HG03159 (cell line): ENCODE measurements around the gene SRD5A3.
"Not testable (repeated sequence)": the region's sequence is repeated elsewhere in the genome, so short reads cannot be mapped to it uniquely, and the experiment has no call there.

Source experiments
- ATAC-seq: cut with Tn5 transposase; IDR thresholded peaks from one replicate; pipeline ENCODE4 v1.9.1; 2021; ENCODE audit warnings: mild to moderate bottlenecking, moderate library complexity; ENCODE audit not compliant: unreplicated experiment

Gene SRD5A3

GRCh38 chr4:55345054-55345453, 988 bp upstream of the SRD5A3 start:
- no peak for ATAC-seq

GRCh38 chr4:55346851-55347255, 811 bp downstream of the SRD5A3 start:
- no peak for ATAC-seq

- no peak for ATAC-seq
Observed at GRCh38 chr4:55347610-55348228, 1.7 kb downstream of the SRD5A3 start.

- no peak for ATAC-seq
Observed at GRCh38 chr4:55348466-55348865, 2.4 kb downstream of the SRD5A3 start.

GRCh38 chr4:55350870-55351269, 4.8 kb downstream of the SRD5A3 start:
- ATAC-seq: not testable (repeated sequence)

- no peak for ATAC-seq
Observed at GRCh38 chr4:55351824-55352223, 5.8 kb downstream of the SRD5A3 start.

GRCh38 chr4:55352726-55353125, 6.7 kb downstream of the SRD5A3 start:
- no peak for ATAC-seq

GRCh38 chr4:55353228-55353747, 7.2 kb downstream of the SRD5A3 start:
- ATAC-seq: not testable (repeated sequence)

GRCh38 chr4:55354648-55355047, 8.6 kb downstream of the SRD5A3 start:
- no peak for ATAC-seq

- no peak for ATAC-seq
Observed at GRCh38 chr4:55355555-55355954, 9.5 kb downstream of the SRD5A3 start.

- no peak for ATAC-seq
Observed at GRCh38 chr4:55356991-55357461, 11.0 kb downstream of the SRD5A3 start.

GRCh38 chr4:55358246-55358645, 12.2 kb downstream of the SRD5A3 start:
- ATAC-seq: peak; percentile 8

- ATAC-seq: peak; percentile 76
Observed at GRCh38 chr4:55358668-55359067, 12.6 kb downstream of the SRD5A3 start.

- ATAC-seq: no peak
Observed at GRCh38 chr4:55359397-55359916, 13.4 kb downstream of the SRD5A3 start.

- not testable (repeated sequence) for ATAC-seq
Observed at GRCh38 chr4:55362938-55363337, 16.9 kb downstream of the SRD5A3 start.

- no peak for ATAC-seq
Observed at GRCh38 chr4:55363691-55364351, 17.8 kb downstream of the SRD5A3 start.

GRCh38 chr4:55364691-55365344, 18.8 kb downstream of the SRD5A3 start:
- ATAC-seq: no peak

- ATAC-seq: no peak
Observed at GRCh38 chr4:55365345-55365728, 19.3 kb downstream of the SRD5A3 start.

- ATAC-seq: no peak
Observed at GRCh38 chr4:55366621-55367020, 20.6 kb downstream of the SRD5A3 start.

GRCh38 chr4:55367084-55367722, 21.2 kb downstream of the SRD5A3 start:
- no peak for ATAC-seq

- ATAC-seq: no peak
Observed at GRCh38 chr4:55369968-55370367, 23.9 kb downstream of the SRD5A3 start.
